Panc1 (cell line): Measurements from ENCODE around the gene TFEC. TPM values are rescaled to one million over a fixed set of nuclear protein-coding genes. Genes with fewer than 3 reads are reported as not detected.

Experiments used
- ATAC-seq: fragments of 200-7000 bp; cut with Tn5 transposase; 2 replicates; pipeline ENCODE4 v1.9.1; 2020; ENCODE audit warnings: mild to moderate bottlenecking, moderate library complexity
- BruUV-seq: library from RNA; stranded (reverse); fragments of 400-500 nt; replicated peaks from 2 replicates; lab custom pipeline; 2021; lab: Mats Ljungman, UMichigan
- CTCF ChIA-PET: fragments of 300-600 bp; sonication (Branson Sonifier 250); formaldehyde crosslinking; loops from one replicate; lab custom pipeline; 2022; ENCODE audit warnings: antibody characterized with exemption; lab: Charles Lee
- POLR2A ChIA-PET: fragments of 300-600 bp; sonication (Branson Sonifier 250); formaldehyde crosslinking; loops from one replicate; lab custom pipeline; 2022; ENCODE audit warnings: antibody characterized with exemption; lab: Charles Lee
- DNase-seq: peaks from one replicate; pipeline ENCODE4 v3.0.0-alpha.2; 2010; ENCODE audit warnings: low read depth, low spot score
- H3K27ac ChIP-seq: 2 replicates; pipeline ENCODE4 v1.5.1; 2011; ENCODE audit warnings: mild to moderate bottlenecking, low read length, inconsistent platforms
- H3K27me3 ChIP-seq: fragments of 200-500 bp; sonication (Bioruptor generic); 2 replicates; pipeline ENCODE4 v1.6.0; 2014; ENCODE audit warnings: low read length, inconsistent platforms; ENCODE audit not compliant: control insufficient read depth, insufficient read depth
- H3K36me3 ChIP-seq: fragments of 200-500 bp; sonication (Bioruptor generic); 2 replicates; pipeline ENCODE4 v1.5.1; 2014; ENCODE audit warnings: inconsistent platforms, mild to moderate bottlenecking, low read length, moderate library complexity; ENCODE audit not compliant: control insufficient read depth, insufficient read depth
- H3K4me1 ChIP-seq: 2 replicates; pipeline ENCODE4 v1.5.1; 2011; ENCODE audit warnings: inconsistent platforms, mild to moderate bottlenecking, low read length, moderate library complexity; ENCODE audit not compliant: control insufficient read depth, insufficient read depth
- H3K4me3 ChIP-seq, 2 experiments: 2 replicates each; pipeline ENCODE4 v1.5.1; 2011 to 2012; ENCODE audit warnings: low read depth in 2 of 2, low read length in 2 of 2, mild to moderate bottlenecking in 2 of 2, inconsistent platforms in 1 of 2, moderate library complexity in 1 of 2
- H3K9me3 ChIP-seq: fragments of 200-500 bp; sonication (Bioruptor generic); 2 replicates; pipeline ENCODE4 v1.5.1; 2014; ENCODE audit warnings: low read depth, mild to moderate bottlenecking, inconsistent platforms, low read length, moderate library complexity; ENCODE audit not compliant: control insufficient read depth, insufficient read depth
- CTCF ChIP-seq: fragments of 450-650 bp; IDR thresholded peaks from 2 replicates; pipeline ENCODE4 v1.5.1; 2017; ENCODE audit warnings: mild to moderate bottlenecking
- POLR2AphosphoS5 ChIP-seq: IDR thresholded peaks from 2 replicates; pipeline ENCODE4 v1.6.1; 2012; ENCODE audit warnings: mild to moderate bottlenecking, low read depth, low read length, moderate library complexity
- REST ChIP-seq, 2 experiments: IDR thresholded peaks; 2 replicates each; pipeline ENCODE4 v1.6.1; 2011 to 2012; ENCODE audit warnings: low read depth in 2 of 2, control low read depth in 1 of 2, low read length in 1 of 2, mild to moderate bottlenecking in 1 of 2, moderate library complexity in 1 of 2; ENCODE audit not compliant: insufficient read depth in 1 of 2
- SIN3A ChIP-seq: IDR thresholded peaks from 2 replicates; pipeline ENCODE4 v1.6.1; 2012; ENCODE audit warnings: low read depth, mild to moderate bottlenecking, low read length, moderate library complexity, borderline replicate concordance; ENCODE audit not compliant: insufficient read depth
- TCF7L2 ChIP-seq: IDR thresholded peaks from 2 replicates; pipeline ENCODE4 v1.6.1; 2011; ENCODE audit warnings: mild to moderate bottlenecking, low read depth, low read length, inconsistent platforms
- in situ Hi-C: cut with HindIII; loops from 2 replicates; pipeline ENCODE4 v1.10.0; 2016; ENCODE audit warnings: low sequenced_read_pairs, low pct_unique_long_range_greater_than_20kb
- intact Hi-C: fragments of 100-400 bp; cut with micrococcal nuclease; formaldehyde crosslinking; loops from one replicate; pipeline ENCODE4 v1.10.0; 2022; ENCODE audit not compliant: unreplicated experiment
- total RNA-seq: library from RNA; stranded (reverse); gene quantifications from one replicate; pipeline ENCODE4 v1.2.1, GENCODE V29; 2021; ENCODE audit not compliant: unreplicated experiment

TFEC gene
- total RNA-seq, 1 experiment from 2014 or later, result not detected

GRCh38 chr7:115971506-115971905, 59.1 kb downstream of the TFEC start:
- DNase-seq, result no peak
- TF ChIP-seq TCF7L2, result no peak
- TF ChIP-seq CTCF, result no peak
- no peak for TF ChIP-seq POLR2AphosphoS5
- TF ChIP-seq REST (IDR thresholded peaks at IDR 0.05; ENCODE audit: insufficient read depth in 1 of 2, low read depth in 2 of 2, low read length in 1 of 2), result no peak
- TF ChIP-seq SIN3A, result no peak
- ATAC-seq, result no peak
- ChIA-PET CTCF (no interaction called here), POLR2A (no interaction called here)
- Histone ChIP-seq H3K9me3 (no peaks in the 10 kb centered on the region), H3K4me3 (no peak overlapping the region), H3K4me1 (no peaks in the 10 kb centered on the region), H3K27me3 (no peaks in the 10 kb centered on the region), H3K27ac (no peak overlapping the region), H3K36me3 (no peaks in the 10 kb centered on the region)
- no TSS peak for BruUV-seq
- in situ Hi-C loops (no loop called here), intact Hi-C loops (no loop called here)

- ChIA-PET POLR2A (no interaction called here), CTCF (no interaction called here)
- ATAC-seq, result no peak
- no peak for DNase-seq
- H3K4me3 ChIP-seq, result no peak overlapping the region
- no peak for TF ChIP-seq REST (IDR thresholded peaks at IDR 0.05; ENCODE audit: insufficient read depth in 1 of 2, low read depth in 2 of 2, low read length in 1 of 2)
- TF ChIP-seq SIN3A, result no peak
- no peak for TF ChIP-seq POLR2AphosphoS5
- TF ChIP-seq CTCF, result no peak
- no peaks in the 10 kb centered on the region for H3K27me3 ChIP-seq
- in situ Hi-C loops (no loop called here), intact Hi-C loops (no loop called here)
- no peaks in the 10 kb centered on the region for H3K4me1 ChIP-seq
- no peaks in the 10 kb centered on the region for H3K36me3 ChIP-seq
- H3K27ac ChIP-seq, result no peak overlapping the region
- BruUV-seq, result no TSS peak
- no peaks in the 10 kb centered on the region for H3K9me3 ChIP-seq
These were observed 62.0 kb downstream of the TFEC start for GRCh38 chr7:115968596-115968995.
